ENCODE results near the gene SLC29A3. TPM values are rescaled to one million over a fixed set of nuclear protein-coding genes. Genes with fewer than 3 reads are reported as not detected.

Gene SLC29A3
- total RNA-seq, 1 experiment from 2014 or later, result 7.6 TPM

GRCh38 chr10:71363936-71364335, 44.9 kb downstream of the SLC29A3 start:
- no TSS peak for BruUV-seq (replicated peaks)
- ATAC-seq (no peak), DNase-seq (ENCODE audit: low read depth, low spot score) (no peak)
- Histone ChIP-seq H3K36me3 (ENCODE audit: control insufficient read depth, insufficient read depth, low read length) (no peaks in the 10 kb centered on the region), H3K4me1 (ENCODE audit: control insufficient read depth, insufficient read depth, low read length) (no peaks in the 10 kb centered on the region), H3K4me3 (ENCODE audit: low read depth in 2 of 2, low read length in 2 of 2) (no peak overlapping the region), H3K27ac (ENCODE audit: low read length) (no peak overlapping the region), H3K9me3 (ENCODE audit: control insufficient read depth, insufficient read depth, low read depth, low read length) (no peaks in the 10 kb centered on the region), H3K27me3 (ENCODE audit: control insufficient read depth, insufficient read depth, low read length) (no peaks in the 10 kb centered on the region)
- POLR2A ChIA-PET, result interaction anchor here (0.5 kb wide), 1 partner anchor 691 kb away, joined by 15 read pairs; no protein-coding TSS in a partner anchor
- intact Hi-C loops (cut with micrococcal nuclease; ENCODE audit: unreplicated experiment) (no loop called here), in situ Hi-C loops (cut with HindIII; ENCODE audit: low pct_unique_long_range_greater_than_20kb, low sequenced_read_pairs) (no loop called here)
- TF ChIP-seq CTCF (IDR thresholded peaks at IDR 0.05) (no peak), POLR2AphosphoS5 (IDR thresholded peaks at IDR 0.05; ENCODE audit: low read depth, low read length) (no peak), SIN3A (IDR thresholded peaks at IDR 0.05; ENCODE audit: borderline replicate concordance, insufficient read depth, low read depth, low read length) (no peak), REST (IDR thresholded peaks at IDR 0.05; ENCODE audit: insufficient read depth in 1 of 2, low read depth in 2 of 2, low read length in 1 of 2) (no peak), TCF7L2 (IDR thresholded peaks at IDR 0.05; ENCODE audit: low read depth, low read length) (no peak)
- CTCF ChIA-PET, result interaction anchor here (0.9 kb wide), 2 partner anchors 20 to 44 kb away, joined by 3 read pairs; no protein-coding TSS in a partner anchor

DNA sequence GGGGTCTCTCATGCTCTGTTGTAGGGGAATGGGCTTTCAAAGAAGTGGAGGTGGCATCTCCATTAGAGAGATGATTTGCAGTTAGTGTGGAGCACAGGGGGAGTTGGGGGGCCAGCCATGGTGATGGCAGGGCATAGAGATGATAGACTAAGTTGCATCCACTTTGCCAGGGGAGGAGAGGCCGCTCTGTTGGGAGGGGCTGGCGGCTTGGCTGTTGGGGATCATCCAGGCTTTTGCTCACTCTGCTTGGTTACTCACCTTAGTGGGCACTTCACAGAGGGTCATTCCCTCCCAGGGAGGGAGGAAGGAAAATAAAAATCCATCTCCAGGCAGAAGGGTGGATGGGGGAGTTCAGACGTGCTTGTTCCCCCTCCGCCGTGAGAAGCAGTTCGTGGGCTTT, 46.3 kb downstream of the SLC29A3 start:
- intact Hi-C loops (cut with micrococcal nuclease; ENCODE audit: unreplicated experiment) (no loop called here), in situ Hi-C loops (cut with HindIII; ENCODE audit: low pct_unique_long_range_greater_than_20kb, low sequenced_read_pairs) (no loop called here)
- Histone ChIP-seq H3K9me3 (ENCODE audit: control insufficient read depth, insufficient read depth, low read depth, low read length) (no peaks in the 10 kb centered on the region), H3K4me1 (ENCODE audit: control insufficient read depth, insufficient read depth, low read length) (no peaks in the 10 kb centered on the region), H3K4me3 (ENCODE audit: low read depth in 2 of 2, low read length in 2 of 2) (no peak overlapping the region), H3K36me3 (ENCODE audit: control insufficient read depth, insufficient read depth, low read length) (no peaks in the 10 kb centered on the region), H3K27me3 (ENCODE audit: control insufficient read depth, insufficient read depth, low read length) (no peaks in the 10 kb centered on the region), H3K27ac (ENCODE audit: low read length) (no peak overlapping the region)
- ChIA-PET CTCF (interaction anchor here (0.5 kb wide), 1 partner anchor 254 kb away, joined by 3 read pairs; no protein-coding TSS in a partner anchor), POLR2A (interaction anchor here (0.6 kb wide), 1 partner anchor 705 kb away, joined by 5 read pairs; no protein-coding TSS in a partner anchor)
- no peak for ATAC-seq
- BruUV-seq (replicated peaks), result no TSS peak
- no peak for DNase-seq (ENCODE audit: low read depth, low spot score)
- no peak for TF ChIP-seq TCF7L2 (IDR thresholded peaks at IDR 0.05; ENCODE audit: low read depth, low read length)
- no peak for TF ChIP-seq SIN3A (IDR thresholded peaks at IDR 0.05; ENCODE audit: borderline replicate concordance, insufficient read depth, low read depth, low read length)
- TF ChIP-seq CTCF (IDR thresholded peaks at IDR 0.05), result no peak
- no peak for TF ChIP-seq POLR2AphosphoS5 (IDR thresholded peaks at IDR 0.05; ENCODE audit: low read depth, low read length)
- TF ChIP-seq REST (IDR thresholded peaks at IDR 0.05; ENCODE audit: insufficient read depth in 1 of 2, low read depth in 2 of 2, low read length in 1 of 2), result no peak

Measured in Panc1 (cell line).